Mesendoderm (in vitro differentiated cells): ENCODE measurements around the gene KCNH2.
"Not testable (repeated sequence)": the region's sequence is repeated elsewhere in the genome, so short reads cannot be mapped to it uniquely, and the experiment has no call there.

Source experiments
- DNase-seq: peaks from one replicate; pipeline ENCODE4 v3.0.0; 2013
- H2AK5ac ChIP-seq: 2 replicates; pipeline ENCODE4 v1.6.1; 2013; ENCODE audit warnings: low read length, inconsistent platforms
- H2BK120ac ChIP-seq: 2 replicates; pipeline ENCODE4 v1.6.1; 2013; ENCODE audit warnings: low read depth, mild to moderate bottlenecking, low read length, moderate library complexity, mixed read lengths
- H2BK15ac ChIP-seq: replicated peaks from 2 replicates; pipeline ENCODE4 v1.6.1; 2013; ENCODE audit warnings: low read depth, mild to moderate bottlenecking, moderate library complexity
- H2BK5ac ChIP-seq: 2 replicates; pipeline ENCODE4 v1.6.1; 2013; ENCODE audit warnings: low read length, inconsistent platforms
- H3K18ac ChIP-seq: 2 replicates; pipeline ENCODE4 v1.6.1; 2013; ENCODE audit warnings: mild to moderate bottlenecking, low read length, mixed read lengths
- H3K23ac ChIP-seq: one replicate; pipeline ENCODE4 v1.6.1; 2013; ENCODE audit warnings: low read length
- H3K27ac ChIP-seq: 2 replicates; pipeline ENCODE4 v1.5.1; 2013; ENCODE audit warnings: low read depth, mild to moderate bottlenecking, inconsistent platforms, low read length, moderate library complexity
- H3K27me3 ChIP-seq: 2 replicates; pipeline ENCODE4 v1.6.1; 2013; ENCODE audit warnings: low read length, control low read depth, mild to moderate bottlenecking, inconsistent platforms; ENCODE audit not compliant: insufficient read depth, poor library complexity
- H3K36me3 ChIP-seq: 2 replicates; pipeline ENCODE4 v1.6.1; 2013; ENCODE audit warnings: low read length, inconsistent platforms; ENCODE audit not compliant: control insufficient read depth, insufficient read depth
- H3K4ac ChIP-seq: one replicate; pipeline ENCODE4 v1.6.1; 2013; ENCODE audit warnings: low read depth, mild to moderate bottlenecking, low read length, moderate library complexity
- H3K4me1 ChIP-seq: 2 replicates; pipeline ENCODE4 v1.6.1; 2013; ENCODE audit warnings: low read depth, low read length, inconsistent platforms; ENCODE audit not compliant: control insufficient read depth
- H3K4me2 ChIP-seq: 2 replicates; pipeline ENCODE4 v1.6.1; 2013; ENCODE audit warnings: low read length
- H3K4me3 ChIP-seq: 2 replicates; pipeline ENCODE4 v1.5.1; 2013; ENCODE audit warnings: mild to moderate bottlenecking, low read length
- H3K56ac ChIP-seq: one replicate; pipeline ENCODE4 v1.6.1; 2013; ENCODE audit warnings: low read length
- H3K79me1 ChIP-seq: 2 replicates; pipeline ENCODE4 v1.6.1; 2013; ENCODE audit warnings: low read length, inconsistent platforms
- H3K79me2 ChIP-seq: 2 replicates; pipeline ENCODE4 v1.6.1; 2013; ENCODE audit warnings: mild to moderate bottlenecking, low read length; ENCODE audit not compliant: control insufficient read depth, insufficient read depth
- H3K9ac ChIP-seq: 2 replicates; pipeline ENCODE4 v1.6.1; 2013; ENCODE audit warnings: low read length, inconsistent platforms
- H4K5ac ChIP-seq: one replicate; pipeline ENCODE4 v1.6.1; 2013; ENCODE audit warnings: low read length
- H4K8ac ChIP-seq: one replicate; pipeline ENCODE4 v1.6.1; 2013; ENCODE audit warnings: low read depth, mild to moderate bottlenecking, control low read depth, low read length, moderate library complexity
- WGBS: extraction: QIAGEN DNeasy Blood & Tissue Kit; methylation state at CpG from one replicate; pipeline ENCODE4 v1.1.7; 2013; ENCODE audit warnings: low lambda C conversion rate, missing lambda C conversion rate; ENCODE audit not compliant: insufficient coverage; ENCODE audit errors: extremely low coverage; 5-methylcytosine and 5-hydroxymethylcytosine counted together

Gene KCNH2

GRCh38 chr7:150910996-150911422 is 67.1 kb downstream of the KCNH2 start:
- H3K27me3 ChIP-seq, result no peaks in the 10 kb centered on the region

DNA sequence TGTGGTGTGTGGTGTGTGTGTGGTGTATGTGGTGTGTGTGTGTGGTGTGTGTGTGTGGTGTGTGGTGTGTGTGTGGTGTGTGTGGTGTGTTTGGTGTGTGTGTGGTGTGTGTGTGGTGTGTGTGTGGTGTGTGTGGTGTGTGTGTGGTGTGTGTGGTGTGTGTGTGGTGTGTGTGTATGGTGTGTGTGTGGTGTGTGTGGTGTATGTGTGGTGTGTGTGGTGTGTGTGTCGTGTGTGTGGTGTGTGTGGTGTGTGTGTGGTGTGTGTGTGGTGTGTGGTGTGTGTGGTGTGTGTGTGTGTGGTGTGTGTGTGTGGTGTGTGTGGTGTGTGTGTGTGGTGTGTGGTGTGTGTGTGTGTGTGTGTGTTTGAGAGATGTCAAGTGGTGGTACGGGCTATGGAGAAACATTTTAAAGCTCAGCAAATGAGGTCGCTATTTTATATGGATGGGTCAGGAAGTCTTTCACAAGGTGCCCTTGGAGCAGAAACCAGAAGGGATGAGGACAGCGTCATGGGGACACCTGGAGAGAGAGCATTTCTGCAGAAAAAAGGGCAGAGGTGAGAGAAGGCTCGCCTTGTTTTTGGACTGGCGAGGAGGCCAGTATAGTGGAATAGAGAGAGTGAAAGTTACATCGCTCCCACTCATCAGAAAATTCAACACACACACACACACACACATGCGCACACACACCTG is 67.7 kb downstream of the KCNH2 start:
- not testable (repeated sequence) for H3K36me3 ChIP-seq, H3K4me1 ChIP-seq, H2BK120ac ChIP-seq, H3K27ac ChIP-seq, H3K79me1 ChIP-seq, H4K5ac ChIP-seq, H3K4ac ChIP-seq, H2BK5ac ChIP-seq, H3K4me3 ChIP-seq, H3K79me2 ChIP-seq, H2AK5ac ChIP-seq, H3K4me2 ChIP-seq, H3K56ac ChIP-seq, H3K27me3 ChIP-seq, H3K23ac ChIP-seq, H3K9ac ChIP-seq, H4K8ac ChIP-seq, H2BK15ac ChIP-seq, H3K18ac ChIP-seq
- no CpG with 5 or more reads among the region's 8 CpGs for WGBS
- DNase-seq, result peak; percentile 21

More at GRCh38 chr7:150910996-150911422, 67.1 kb downstream of the KCNH2 start:
- Histone ChIP-seq H3K79me1 (no peaks in the 10 kb centered on the region), H2BK15ac (no peak overlapping the region), H3K4me2 (no peak overlapping the region), H3K4me3 (no peak overlapping the region), H2BK5ac (no peak overlapping the region), H2BK120ac (no peak overlapping the region), H3K27ac (no peak overlapping the region), H2AK5ac (no peak overlapping the region), H3K18ac (no peak overlapping the region), H3K4ac (no peak overlapping the region), H4K5ac (no peak overlapping the region), H3K79me2 (no peaks in the 10 kb centered on the region), H3K36me3 (no peaks in the 10 kb centered on the region), H4K8ac (no peak overlapping the region), H3K23ac (no peak overlapping the region), H3K9ac (no peak overlapping the region), H3K4me1 (no peaks in the 10 kb centered on the region), H3K56ac (no peak overlapping the region)
- no CpG with 5 or more reads among the region's 12 CpGs for WGBS
- DNase-seq, result no peak

DNA sequence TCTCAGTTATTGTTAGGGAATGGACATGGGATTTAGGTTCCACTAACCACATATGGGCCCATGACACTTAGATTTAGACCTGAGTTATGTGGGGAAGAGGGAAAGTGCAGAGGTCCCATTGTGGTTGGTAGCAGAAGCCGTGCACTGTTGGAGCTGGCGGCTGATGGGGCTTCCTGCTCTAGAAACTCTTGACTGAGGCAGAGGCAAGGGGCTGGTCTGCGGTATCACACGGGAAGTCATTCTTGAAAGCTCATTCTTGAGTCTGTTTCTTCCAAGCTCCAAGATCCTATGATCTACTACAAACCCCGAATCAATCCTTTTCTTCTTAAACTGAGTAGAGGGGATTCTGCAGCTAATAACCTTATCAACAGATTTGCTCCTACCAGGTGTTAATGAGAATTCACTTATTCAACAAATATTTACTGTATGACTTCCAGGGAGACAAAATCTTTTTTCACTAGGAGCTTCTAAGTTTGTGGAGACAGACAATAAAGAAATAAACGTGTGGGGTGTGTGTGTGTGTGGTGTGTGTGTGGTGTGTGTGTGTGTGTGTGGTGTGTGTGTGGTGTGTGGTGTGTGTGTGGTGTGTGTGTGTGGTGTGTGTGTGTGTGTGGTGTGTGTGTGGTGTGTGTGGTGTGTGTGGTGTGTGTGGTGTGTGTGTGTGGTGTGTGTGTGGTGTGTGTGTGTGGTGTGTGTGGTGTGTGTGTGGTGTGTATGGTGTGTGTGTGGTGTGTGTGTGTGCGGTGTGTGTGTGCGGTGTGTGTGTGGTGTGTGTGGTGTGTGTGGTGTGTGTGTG is 68.7 kb downstream of the KCNH2 start:
- DNase-seq, result no peak
- H3K18ac ChIP-seq, result no peak overlapping the region
- no peak overlapping the region for H4K8ac ChIP-seq
- no peak overlapping the region for H2AK5ac ChIP-seq
- H3K4me1 ChIP-seq, result no peaks in the 10 kb centered on the region
- H3K56ac ChIP-seq, result no peak overlapping the region
- no peak overlapping the region for H2BK15ac ChIP-seq
- no peak overlapping the region for H3K23ac ChIP-seq
- no peak overlapping the region for H3K4ac ChIP-seq
- no peaks in the 10 kb centered on the region for H3K79me1 ChIP-seq
- no CpG with 5 or more reads among the region's 8 CpGs for WGBS
- no peak overlapping the region for H3K4me2 ChIP-seq
- no peak overlapping the region for H3K9ac ChIP-seq
- no peak overlapping the region for H3K4me3 ChIP-seq
- H2BK120ac ChIP-seq, result no peak overlapping the region
- H2BK5ac ChIP-seq, result no peak overlapping the region
- H3K27ac ChIP-seq, result no peak overlapping the region
- no peaks in the 10 kb centered on the region for H3K36me3 ChIP-seq
- H3K79me2 ChIP-seq, result no peaks in the 10 kb centered on the region
- H3K27me3 ChIP-seq, result no peaks in the 10 kb centered on the region
- H4K5ac ChIP-seq, result no peak overlapping the region

- Histone ChIP-seq H3K9ac (no peak overlapping the region), H3K36me3 (no peaks in the 10 kb centered on the region), H3K4me2 (no peak overlapping the region), H2BK120ac (no peak overlapping the region), H3K23ac (no peak overlapping the region), H4K8ac (no peak overlapping the region), H2AK5ac (no peak overlapping the region), H2BK15ac (no peak overlapping the region), H4K5ac (no peak overlapping the region), H3K27ac (no peak overlapping the region), H3K4me3 (no peak overlapping the region), H3K56ac (no peak overlapping the region), H3K4ac (no peak overlapping the region), H3K27me3 (no peaks in the 10 kb centered on the region), H2BK5ac (no peak overlapping the region), H3K4me1 (no peaks in the 10 kb centered on the region), H3K18ac (no peak overlapping the region), H3K79me2 (no peaks in the 10 kb centered on the region), H3K79me1 (no peaks in the 10 kb centered on the region)
- WGBS, result no CpG with 5 or more reads among the region's 2 CpGs
- no peak for DNase-seq
These were observed 69.9 kb downstream of the KCNH2 start for GRCh38 chr7:150908173-150908572.

GRCh38 chr7:150904011-150904909 is 73.9 kb downstream of the KCNH2 start:
- Histone ChIP-seq H3K4me3 (no peak overlapping the region), H3K79me1 (no peaks in the 10 kb centered on the region), H3K9ac (no peak overlapping the region), H3K27me3 (no peaks in the 10 kb centered on the region), H3K18ac (no peak overlapping the region), H2BK120ac (no peak overlapping the region), H3K4me2 (no peak overlapping the region), H3K27ac (no peak overlapping the region), H4K5ac (no peak overlapping the region), H4K8ac (no peak overlapping the region), H3K36me3 (no peaks in the 10 kb centered on the region), H3K4ac (no peak overlapping the region), H2BK15ac (no peak overlapping the region), H3K4me1 (no peaks in the 10 kb centered on the region), H2AK5ac (no peak overlapping the region), H3K56ac (no peak overlapping the region), H2BK5ac (no peak overlapping the region), H3K79me2 (no peaks in the 10 kb centered on the region), H3K23ac (no peak overlapping the region)
- no peak for DNase-seq
- 100% methylated on average over 1 of the region's 6 CpGs for WGBS
